ENCODE results near the gene CD209.

GRCh38 chr19:7706955-7707456 is 40.3 kb downstream of the CD209 start:
- TF ChIP-seq EZH2 (IDR thresholded peaks at IDR 0.05) (no peak), CTCF (IDR thresholded peaks at IDR 0.05) (no peak)

All from neural progenitor cell (in vitro differentiated cells).